HL-60/S4 (cell line): Measurements from ENCODE around the gene PMF1.

Experiments used
- in situ Hi-C: fragments of 300-500 bp; cut with MboI; formaldehyde crosslinking; loops from 2 replicates; pipeline ENCODE4 v1.14.3; 2022; ENCODE audit warnings: low sequenced_read_pairs

PMF1 gene

GRCh38 chr1:156260896-156261295, 48.1 kb downstream of the PMF1 start:
- in situ Hi-C loops = no loop called here

- in situ Hi-C loops = no loop called here
These were observed 49.9 kb downstream of the PMF1 start for GRCh38 chr1:156262461-156263287.

- in situ Hi-C loops = no loop called here
These were observed 50.5 kb downstream of the PMF1 start for GRCh38 chr1:156263288-156263655.

GRCh38 chr1:156266051-156266450, 53.2 kb downstream of the PMF1 start:
- in situ Hi-C loops = no loop called here

GRCh38 chr1:156268336-156268735, 55.5 kb downstream of the PMF1 start:
- in situ Hi-C loops = no loop called here

GRCh38 chr1:156270314-156270713, 57.5 kb downstream of the PMF1 start:
- in situ Hi-C loops = no loop called here

- in situ Hi-C loops = no loop called here
These were observed 63.7 kb downstream of the PMF1 start for GRCh38 chr1:156276532-156276931.

GRCh38 chr1:156276966-156277381, 64.2 kb downstream of the PMF1 start:
- in situ Hi-C loops = no loop called here

- in situ Hi-C loops = no loop called here
These were observed 67.0 kb downstream of the PMF1 start for GRCh38 chr1:156279837-156280236.

- in situ Hi-C loops = no loop called here
These were observed 68.5 kb downstream of the PMF1 start for GRCh38 chr1:156281281-156281680.

GRCh38 chr1:156281693-156282478, 69.1 kb downstream of the PMF1 start:
- in situ Hi-C loops = no loop called here

- in situ Hi-C loops = no loop called here
These were observed 69.8 kb downstream of the PMF1 start, which contains the start of gene SMG5 for GRCh38 chr1:156282479-156283222. SMG5 (minus strand) TSS chr1:156282825; CDS start chr1:156282680, 145 bp downstream.

GRCh38 chr1:156283521-156283920, 70.7 kb downstream of the PMF1 start:
- in situ Hi-C loops = no loop called here

GRCh38 chr1:156284112-156284511, 71.3 kb downstream of the PMF1 start, which contains the start of gene TMEM79:
TMEM79 (plus strand) TSS chr1:156284325; CDS start chr1:156285227, 902 bp downstream.
- in situ Hi-C loops = no loop called here

- in situ Hi-C loops = no loop called here
These were observed 72.0 kb downstream of the PMF1 start for GRCh38 chr1:156284757-156285156.

- in situ Hi-C loops = no loop called here
These were observed 72.6 kb downstream of the PMF1 start for GRCh38 chr1:156285437-156285836.

GRCh38 chr1:156286061-156286460, 73.3 kb downstream of the PMF1 start:
- in situ Hi-C loops = no loop called here
